HCT116 (cell line): ENCODE data around the gene ABR. TPM values are rescaled to one million over a fixed set of nuclear protein-coding genes. Genes with fewer than 3 reads are reported as not detected.

ENCODE experiments used
- ATAC-seq: fragments of 200-7000 bp; cut with Tn5 transposase; 2 replicates; pipeline ENCODE4 v1.9.1; 2020; ENCODE audit warnings: mild to moderate bottlenecking, moderate library complexity
- BruUV-seq: library from RNA; stranded (reverse); fragments of 400-500 nt; replicated peaks from 2 replicates; lab custom pipeline; 2021; lab: Mats Ljungman, UMichigan
- CTCF ChIA-PET: fragments of 300-600 bp; sonication (Branson Sonifier 250); formaldehyde crosslinking; loops from one replicate; lab custom pipeline; 2021; ENCODE audit warnings: antibody characterized with exemption; lab: Charles Lee
- POLR2A ChIA-PET: fragments of 300-600, 350-600 bp; sonication (Branson Sonifier 250); formaldehyde crosslinking; loops from one replicate; lab custom pipeline; 2021; ENCODE audit warnings: antibody characterized with exemption; lab: Charles Lee
- RAD21 ChIA-PET, 2 experiments: fragments of 300-600 bp; sonication (Branson Sonifier 250); formaldehyde crosslinking; loops; one replicate each; lab custom pipeline; 2023; ENCODE audit warnings: low total read pairs in 2 of 2; ENCODE audit not compliant: uncharacterized antibody in 2 of 2, unreplicated experiment in 2 of 2, low non-redundant PET in 1 of 2; lab: Charles Lee
- DNase-seq: peaks from one replicate; pipeline ENCODE4 v3.0.0-alpha.2; 2010; ENCODE audit warnings: low read depth, low spot score
- H2AFZ ChIP-seq: fragments of 200-600 bp; shearing (Covaris generic), sonication (generic); 2 replicates; pipeline ENCODE4 v1.6.1; 2017; ENCODE audit warnings: low read depth, mixed run types, mixed read lengths, antibody characterized with exemption, low read length; ENCODE audit not compliant: poor library complexity, severe bottlenecking
- H3K27ac ChIP-seq: 2 replicates; pipeline ENCODE4 v1.5.1; 2012; ENCODE audit warnings: low read depth, low read length
- H3K27me3 ChIP-seq: fragments of 200-600 bp; sonication (generic); 2 replicates; pipeline ENCODE4 v1.6.1; 2016; ENCODE audit warnings: mixed run types, low read length, mixed read lengths; ENCODE audit not compliant: insufficient read depth
- H3K36me3 ChIP-seq, 2 experiments: fragments of 200-500 bp in 1 of 2; fragments of 200-600 bp in 1 of 2; sonication (Bioruptor generic) in 1 of 2; sonication (generic) in 1 of 2; 2 replicates each; pipeline versions ENCODE4 v1.5.1 to v1.6.1; 2014 to 2016; ENCODE audit warnings: low read length in 2 of 2, inconsistent platforms in 1 of 2, mixed read lengths in 1 of 2, mixed run types in 1 of 2; ENCODE audit not compliant: insufficient read depth in 2 of 2, control insufficient read depth in 1 of 2
- H3K4me1 ChIP-seq, 2 experiments: fragments of 200-600 bp in 1 of 2; sonication (generic) in 1 of 2; 2 replicates each; pipeline versions ENCODE4 v1.5.1 to v1.6.1; 2012 to 2017; ENCODE audit warnings: low read length in 2 of 2, inconsistent platforms in 1 of 2, mild to moderate bottlenecking in 1 of 2, mixed read lengths in 1 of 2, mixed run types in 1 of 2, moderate library complexity in 1 of 2; ENCODE audit not compliant: insufficient read depth in 2 of 2, control insufficient read depth in 1 of 2
- H3K4me2 ChIP-seq: fragments of 200-600 bp; sonication (generic); 2 replicates; pipeline ENCODE4 v1.6.1; 2017; ENCODE audit warnings: mixed run types, low read length, mixed read lengths
- H3K4me3 ChIP-seq, 2 experiments: fragments of 200-600 bp in 1 of 2; sonication (generic) in 1 of 2; replicated peaks in 1 of 2; 2 replicates each; pipeline ENCODE4 v1.5.1; 2011 to 2016; ENCODE audit warnings: low read length in 2 of 2, control low read depth in 1 of 2, low read depth in 1 of 2, mild to moderate bottlenecking in 1 of 2, mixed read lengths in 1 of 2, mixed run types in 1 of 2
- H3K79me2 ChIP-seq: fragments of 200-600 bp; sonication (generic); 2 replicates; pipeline ENCODE4 v1.6.1; 2017; ENCODE audit warnings: mild to moderate bottlenecking, mixed run types, low read length, moderate library complexity, mixed read lengths; ENCODE audit not compliant: insufficient read depth
- H3K9ac ChIP-seq: fragments of 200-600 bp; sonication (generic); 2 replicates; pipeline ENCODE4 v1.6.1; 2016; ENCODE audit warnings: low read length, mixed read lengths
- H3K9me2 ChIP-seq: fragments of 200-600 bp; sonication (generic), shearing (Covaris generic); 2 replicates; pipeline ENCODE4 v1.6.1; 2017; ENCODE audit warnings: mixed run types, mild to moderate bottlenecking, moderate library complexity; ENCODE audit not compliant: insufficient read depth
- H3K9me3 ChIP-seq, 2 experiments: fragments of 200-500 bp in 1 of 2; fragments of 200-600 bp in 1 of 2; sonication (Bioruptor generic) in 1 of 2; sonication (generic) in 1 of 2; 2 replicates each; pipeline ENCODE4 v1.6.1; 2014 to 2017; ENCODE audit warnings: low read length in 2 of 2, mixed read lengths in 2 of 2, inconsistent platforms in 1 of 2, low read depth in 1 of 2, mild to moderate bottlenecking in 1 of 2, mixed run types in 1 of 2, moderate library complexity in 1 of 2; ENCODE audit not compliant: control insufficient read depth in 1 of 2, insufficient read depth in 1 of 2
- H4K20me1 ChIP-seq: fragments of 200-600 bp; sonication (generic), shearing (Covaris generic); 2 replicates; pipeline ENCODE4 v1.6.1; 2017; ENCODE audit warnings: mixed run types, mild to moderate bottlenecking, moderate library complexity; ENCODE audit not compliant: insufficient read depth
- ATF3 ChIP-seq: IDR thresholded peaks from 2 replicates; pipeline ENCODE4 v1.6.1; 2012
- CBX3 ChIP-seq: IDR thresholded peaks from 2 replicates; pipeline ENCODE4 v1.6.1; 2012; ENCODE audit warnings: low read depth
- CEBPB ChIP-seq: IDR thresholded peaks from 2 replicates; pipeline ENCODE4 v1.6.1; 2012; ENCODE audit warnings: low read depth
- EGR1 ChIP-seq: IDR thresholded peaks from 2 replicates; pipeline ENCODE4 v1.6.1; 2012; ENCODE audit warnings: low read depth
- EZH2 ChIP-seq: fragments of 200-600 bp; sonication (generic); IDR thresholded peaks from 2 replicates; pipeline ENCODE4 v1.6.1; 2017; ENCODE audit warnings: antibody characterized with exemption, mixed run types
- EZH2phosphoT487 ChIP-seq: fragments of 200-600 bp; IDR thresholded peaks from 2 replicates; pipeline ENCODE4 v1.6.1; 2018; ENCODE audit warnings: antibody characterized with exemption, borderline replicate concordance
- FOSL1 ChIP-seq: IDR thresholded peaks from 2 replicates; pipeline ENCODE4 v1.6.1; 2012; ENCODE audit warnings: low read depth
- MAX ChIP-seq: IDR thresholded peaks from 2 replicates; pipeline ENCODE4 v1.6.1; 2012
- POLR2AphosphoS5 ChIP-seq: IDR thresholded peaks from 2 replicates; pipeline ENCODE4 v1.6.1; 2011; ENCODE audit warnings: mild to moderate bottlenecking, low read depth, low read length, moderate library complexity
- RAD21 ChIP-seq: IDR thresholded peaks from 2 replicates; pipeline ENCODE4 v1.6.1; 2012; ENCODE audit warnings: low read depth, mild to moderate bottlenecking
- REST ChIP-seq: IDR thresholded peaks from 2 replicates; pipeline ENCODE4 v1.6.1; 2012; ENCODE audit warnings: low read depth
- SIN3A ChIP-seq: IDR thresholded peaks from 2 replicates; pipeline ENCODE4 v1.6.1; 2012; ENCODE audit warnings: low read depth
- SRF ChIP-seq: IDR thresholded peaks from 2 replicates; pipeline ENCODE4 v1.6.1; 2012; ENCODE audit warnings: low read depth
- TCF7L2 ChIP-seq: IDR thresholded peaks from 2 replicates; pipeline ENCODE4 v1.7.0; 2011; ENCODE audit warnings: borderline replicate concordance, inconsistent platforms; ENCODE audit not compliant: insufficient read depth, insufficient read length; ENCODE audit errors: extremely low read depth
- YY1 ChIP-seq: IDR thresholded peaks from 2 replicates; pipeline ENCODE4 v1.6.1; 2011; ENCODE audit warnings: low read length, low read depth, moderate library complexity, mild to moderate bottlenecking; ENCODE audit not compliant: insufficient replicate concordance; ENCODE audit errors: extremely low read depth
- ZBTB33 ChIP-seq: IDR thresholded peaks from 2 replicates; pipeline ENCODE4 v1.6.1; 2011; ENCODE audit warnings: mild to moderate bottlenecking, low read length, moderate library complexity; ENCODE audit not compliant: insufficient replicate concordance; ENCODE audit errors: extremely low read depth
- ZFX ChIP-seq: fragments of 450-650 bp; IDR thresholded peaks from 2 replicates; pipeline ENCODE4 v1.6.1; 2017
- ZNF274 ChIP-seq: fragments of 200-500 bp; sonication (Bioruptor generic); IDR thresholded peaks from 2 replicates; pipeline ENCODE4 v1.6.1; 2014; ENCODE audit warnings: mild to moderate bottlenecking, low read depth, low read length, inconsistent platforms
- intact Hi-C: fragments of 100-400 bp; cut with micrococcal nuclease; formaldehyde crosslinking; loops from 2 replicates; pipeline ENCODE4 v1.10.0; 2022
- total RNA-seq: library from RNA; stranded (reverse); gene quantifications from one replicate; pipeline ENCODE4 v1.2.1, GENCODE V29; 2021; ENCODE audit not compliant: unreplicated experiment
- TF ChIP-seq, protein P1 (sequence below), 3 experiments: fragments of 200-600 bp in 1 of 3; sonication (generic) in 1 of 3; IDR thresholded peaks in 2 of 3; conservative IDR thresholded peaks in 1 of 3; 2 replicates each; pipeline ENCODE4 v1.5.1; 2012 to 2017; ENCODE audit warnings: low read depth in 2 of 3, low read length in 2 of 3, antibody characterized with exemption in 1 of 3, borderline replicate concordance in 1 of 3, control low read depth in 1 of 3, mild to moderate bottlenecking in 1 of 3, mixed read lengths in 1 of 3, mixed run types in 1 of 3, moderate library complexity in 1 of 3; ENCODE audit not compliant: insufficient read depth in 1 of 3

Gene ABR
- total RNA-seq, 1 experiment from 2014 or later = 58.5 TPM

DNA sequence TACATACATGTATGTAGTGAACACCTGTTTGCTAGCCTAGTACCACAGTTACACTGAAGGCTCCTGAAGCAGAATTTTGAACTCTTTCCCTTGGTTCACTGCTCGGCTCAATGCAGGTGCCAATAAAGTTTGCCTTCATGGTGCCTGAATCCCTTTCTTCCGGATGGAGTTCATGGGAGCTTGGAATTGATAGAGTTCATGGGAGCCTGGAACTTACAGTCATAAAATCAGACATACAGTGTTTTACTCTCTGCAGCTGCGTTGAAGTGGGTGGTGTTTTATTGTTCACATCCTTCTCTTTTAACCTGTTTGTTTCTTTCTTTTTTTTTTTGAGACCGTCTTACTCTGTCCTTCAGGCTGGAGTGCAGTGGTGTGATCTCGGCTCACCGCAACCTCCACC, 29.2 kb upstream of the ABR start:
- no peak overlapping the region for H3K27ac ChIP-seq
- BruUV-seq = no TSS peak
- H3K79me2 ChIP-seq = no peaks in the 10 kb centered on the region
- H4K20me1 ChIP-seq = no peaks in the 10 kb centered on the region
- TF ChIP-seq SRF = no peak
- no peak for TF ChIP-seq ZNF274
- TF ChIP-seq EZH2 = no peak
- no peak for TF ChIP-seq RAD21
- TF ChIP-seq YY1 = no peak
- no peak for TF ChIP-seq POLR2AphosphoS5
- TF ChIP-seq EZH2phosphoT487 = no peak
- TF ChIP-seq ATF3 = no peak
- TF ChIP-seq SIN3A = no peak
- TF ChIP-seq, protein P1, sequence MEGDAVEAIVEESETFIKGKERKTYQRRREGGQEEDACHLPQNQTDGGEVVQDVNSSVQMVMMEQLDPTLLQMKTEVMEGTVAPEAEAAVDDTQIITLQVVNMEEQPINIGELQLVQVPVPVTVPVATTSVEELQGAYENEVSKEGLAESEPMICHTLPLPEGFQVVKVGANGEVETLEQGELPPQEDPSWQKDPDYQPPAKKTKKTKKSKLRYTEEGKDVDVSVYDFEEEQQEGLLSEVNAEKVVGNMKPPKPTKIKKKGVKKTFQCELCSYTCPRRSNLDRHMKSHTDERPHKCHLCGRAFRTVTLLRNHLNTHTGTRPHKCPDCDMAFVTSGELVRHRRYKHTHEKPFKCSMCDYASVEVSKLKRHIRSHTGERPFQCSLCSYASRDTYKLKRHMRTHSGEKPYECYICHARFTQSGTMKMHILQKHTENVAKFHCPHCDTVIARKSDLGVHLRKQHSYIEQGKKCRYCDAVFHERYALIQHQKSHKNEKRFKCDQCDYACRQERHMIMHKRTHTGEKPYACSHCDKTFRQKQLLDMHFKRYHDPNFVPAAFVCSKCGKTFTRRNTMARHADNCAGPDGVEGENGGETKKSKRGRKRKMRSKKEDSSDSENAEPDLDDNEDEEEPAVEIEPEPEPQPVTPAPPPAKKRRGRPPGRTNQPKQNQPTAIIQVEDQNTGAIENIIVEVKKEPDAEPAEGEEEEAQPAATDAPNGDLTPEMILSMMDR (IDR thresholded peaks at IDR 0.05 in 2 of 3, conservative IDR thresholded peaks at IDR 0.05 in 1 of 3; ENCODE audit: borderline replicate concordance in 1 of 3, insufficient read depth in 1 of 3, low read depth in 2 of 3, low read length in 2 of 3) = no peak
- TF ChIP-seq CBX3 = no peak
- no peak for TF ChIP-seq ZBTB33
- no peak for TF ChIP-seq REST
- no peak for TF ChIP-seq TCF7L2
- no peak for TF ChIP-seq ZFX
- TF ChIP-seq MAX = no peak
- TF ChIP-seq FOSL1 = no peak
- no peak for TF ChIP-seq CEBPB
- TF ChIP-seq EGR1 = no peak
- H3K4me3 ChIP-seq = no peak overlapping the region
- DNase-seq (no peak), ATAC-seq (no peak)
- H3K9ac ChIP-seq = no peak overlapping the region
- intact Hi-C loops = no loop called here
- no peak overlapping the region for H3K4me2 ChIP-seq
- no peaks in the 10 kb centered on the region for H3K9me2 ChIP-seq
- ChIA-PET POLR2A (no interaction called here), CTCF (interaction anchor here (2.3 kb wide), 1 partner anchor 22 kb away, joined by 5 read pairs; no protein-coding TSS in a partner anchor), RAD21 (no interaction called here)
- H3K36me3 ChIP-seq = no peaks in the 10 kb centered on the region
- peaks cover 7 to 22% of the 10 kb centered on the region in 2 experiments; a peak in 3 of 4 replicates for H3K4me1 ChIP-seq
- H3K27me3 ChIP-seq = no peaks in the 10 kb centered on the region
- no peaks in the 10 kb centered on the region for H3K9me3 ChIP-seq
- no peak overlapping the region for H2AFZ ChIP-seq
